DOHH2 (cell line): ENCODE results near the gene SYCN.

ENCODE experiments used
- H3F3A ChIP-seq: fragments of 200-600 bp; sonication (generic), shearing (Covaris generic); 2 replicates; pipeline ENCODE4 v1.6.0; 2016; ENCODE audit warnings: antibody characterized with exemption, mild to moderate bottlenecking; ENCODE audit not compliant: control insufficient read depth, insufficient read depth
- H3K27ac ChIP-seq: fragments of 200-600 bp; sonication (generic); 2 replicates; pipeline ENCODE4 v1.5.1; 2014; ENCODE audit warnings: low read depth, mild to moderate bottlenecking, low read length, moderate library complexity
- H3K27me3 ChIP-seq: fragments of 200-600 bp; sonication (generic); 2 replicates; pipeline ENCODE4 v1.6.1; 2014; ENCODE audit warnings: mild to moderate bottlenecking, low read length, mixed read lengths; ENCODE audit not compliant: control insufficient read depth
- H3K36me3 ChIP-seq: fragments of 200-600 bp; sonication (generic); 2 replicates; pipeline ENCODE4 v1.6.1; 2014; ENCODE audit warnings: mild to moderate bottlenecking, low read length, moderate library complexity, mixed read lengths; ENCODE audit not compliant: control insufficient read depth
- H3K4me1 ChIP-seq: fragments of 200-600 bp; sonication (generic); 2 replicates; pipeline ENCODE4 v1.6.1; 2014; ENCODE audit warnings: mild to moderate bottlenecking, low read length, mixed read lengths; ENCODE audit not compliant: control insufficient read depth
- H3K4me2 ChIP-seq: fragments of 200-600 bp; sonication (generic); 2 replicates; pipeline ENCODE4 v1.6.0; 2014; ENCODE audit warnings: mild to moderate bottlenecking, low read length, moderate library complexity
- H3K4me3 ChIP-seq: fragments of 200-600 bp; sonication (generic); 2 replicates; pipeline ENCODE4 v1.5.1; 2014; ENCODE audit warnings: mild to moderate bottlenecking, low read length, mixed read lengths
- H3K79me2 ChIP-seq: fragments of 200-600 bp; sonication (generic); 2 replicates; pipeline ENCODE4 v1.6.1; 2014; ENCODE audit warnings: mild to moderate bottlenecking, low read length, mixed read lengths; ENCODE audit not compliant: control insufficient read depth
- H3K9me2 ChIP-seq: fragments of 200-600 bp; sonication (generic); replicated peaks from 2 replicates; pipeline ENCODE4 v1.6.1; 2014; ENCODE audit warnings: mild to moderate bottlenecking, low read length, mixed read lengths; ENCODE audit not compliant: control insufficient read depth
- H3K9me3 ChIP-seq: fragments of 200-600 bp; sonication (generic); 2 replicates; pipeline ENCODE4 v1.6.1; 2014; ENCODE audit warnings: antibody characterized with exemption, low read length, mixed read lengths; ENCODE audit not compliant: control insufficient read depth, insufficient read depth
- H4K20me1 ChIP-seq: fragments of 200-600 bp; sonication (generic); 2 replicates; pipeline ENCODE4 v1.6.0; 2014; ENCODE audit warnings: low read depth, mild to moderate bottlenecking, antibody characterized with exemption, low read length, moderate library complexity; ENCODE audit not compliant: control insufficient read depth, insufficient read depth
- CTCF ChIP-seq: fragments of 200-600 bp; sonication (generic); IDR thresholded peaks from one replicate; pipeline ENCODE4 v1.5.1; 2014; ENCODE audit warnings: antibody characterized with exemption, mild to moderate bottlenecking, low read depth, low read length; ENCODE audit not compliant: poor library complexity, severe bottlenecking
- EZH2phosphoT487 ChIP-seq: fragments of 200-600 bp; sonication (generic); IDR thresholded peaks from 2 replicates; pipeline ENCODE4 v1.6.1; 2017; ENCODE audit warnings: borderline replicate concordance, mild to moderate bottlenecking, antibody characterized with exemption, low read length, moderate library complexity, mixed read lengths

Gene SYCN

GRCh38 chr19:39200803-39201115 is 3.3 kb downstream of the SYCN start:
- Histone ChIP-seq H3K27me3 (peaks cover 7% of the 10 kb centered on the region), H3K9me2 (no peaks in the 10 kb centered on the region), H3K4me2 (no peak overlapping the region), H3K27ac (no peak overlapping the region), H3K4me3 (no peak overlapping the region), H3K9me3 (no peaks in the 10 kb centered on the region), H3K36me3 (no peaks in the 10 kb centered on the region), H3F3A (no peaks in the 10 kb centered on the region), H3K4me1 (no peaks in the 10 kb centered on the region), H4K20me1 (no peaks in the 10 kb centered on the region), H3K79me2 (no peaks in the 10 kb centered on the region)
- no peak for TF ChIP-seq EZH2phosphoT487

- Histone ChIP-seq H4K20me1 (no peaks in the 10 kb centered on the region), H3F3A (no peaks in the 10 kb centered on the region), H3K27ac (no peak overlapping the region), H3K27me3 (peaks cover 7% of the 10 kb centered on the region), H3K4me2 (no peak overlapping the region), H3K79me2 (no peaks in the 10 kb centered on the region), H3K36me3 (no peaks in the 10 kb centered on the region), H3K9me2 (no peaks in the 10 kb centered on the region), H3K4me3 (no peak overlapping the region), H3K9me3 (no peaks in the 10 kb centered on the region), H3K4me1 (no peaks in the 10 kb centered on the region)
- TF ChIP-seq CTCF (no peak), EZH2phosphoT487 (no peak)
Measured at GRCh38 chr19:39200066-39200802, 3.8 kb downstream of the SYCN start.

DNA sequence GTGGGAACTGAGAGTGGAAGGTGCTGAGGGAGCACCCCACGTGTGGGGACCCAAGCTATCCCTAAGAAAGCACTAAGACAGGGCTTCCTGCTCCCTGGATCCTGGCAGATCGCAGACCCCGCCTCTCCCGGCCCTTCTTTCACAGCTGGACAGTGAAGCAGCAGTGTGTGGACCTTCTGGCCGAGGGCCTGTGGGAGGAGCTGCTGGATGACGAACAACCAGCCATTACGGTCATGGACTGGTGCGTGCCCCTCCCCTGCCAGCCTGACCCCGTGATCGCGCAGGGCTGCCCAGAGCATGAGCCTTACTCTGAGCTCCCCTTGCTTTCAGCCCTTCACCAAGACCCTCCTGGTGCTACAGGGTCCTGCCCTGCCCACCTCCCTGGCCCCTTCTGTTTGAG is 5.0 kb downstream of the SYCN start:
- TF ChIP-seq CTCF (no peak), EZH2phosphoT487 (no peak)
- peaks cover 7% of the 10 kb centered on the region for H3K27me3 ChIP-seq
- no peak overlapping the region for H3K4me3 ChIP-seq
- H3F3A ChIP-seq = no peaks in the 10 kb centered on the region
- no peaks in the 10 kb centered on the region for H3K79me2 ChIP-seq
- H4K20me1 ChIP-seq = no peaks in the 10 kb centered on the region
- H3K27ac ChIP-seq = no peak overlapping the region
- H3K4me2 ChIP-seq = no peak overlapping the region
- no peaks in the 10 kb centered on the region for H3K9me3 ChIP-seq
- H3K36me3 ChIP-seq = no peaks in the 10 kb centered on the region
- no peaks in the 10 kb centered on the region for H3K4me1 ChIP-seq
- H3K9me2 ChIP-seq = no peaks in the 10 kb centered on the region

DNA sequence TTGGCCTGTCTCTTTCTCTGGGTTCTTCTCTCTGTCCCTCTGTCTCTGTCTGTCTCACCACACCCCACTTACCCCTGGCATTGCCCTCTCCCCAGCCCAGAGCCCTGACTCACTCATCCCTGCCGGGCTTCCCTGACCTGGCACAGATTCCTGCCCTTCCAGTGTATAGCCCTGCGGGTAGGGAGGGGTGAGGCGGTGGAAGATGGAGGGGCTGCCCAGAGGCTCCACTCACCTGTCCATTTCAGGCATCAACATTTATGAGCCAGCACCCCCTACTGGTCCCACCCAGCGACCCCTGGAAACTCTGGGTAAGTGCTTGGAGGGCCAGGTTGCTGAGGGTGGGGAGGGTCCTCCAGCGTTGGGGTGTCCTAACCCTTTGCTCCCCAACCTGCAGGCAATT is 6.3 kb downstream of the SYCN start:
- no peaks in the 10 kb centered on the region for H3F3A ChIP-seq
- no peaks in the 10 kb centered on the region for H3K79me2 ChIP-seq
- H3K4me1 ChIP-seq = no peaks in the 10 kb centered on the region
- TF ChIP-seq CTCF (no peak), EZH2phosphoT487 (no peak)
- H3K9me3 ChIP-seq = no peaks in the 10 kb centered on the region
- H3K36me3 ChIP-seq = no peaks in the 10 kb centered on the region
- no peak overlapping the region for H3K27ac ChIP-seq
- no peaks in the 10 kb centered on the region for H3K9me2 ChIP-seq
- H3K4me3 ChIP-seq = no peak overlapping the region
- H3K4me2 ChIP-seq = no peak overlapping the region
- H3K27me3 ChIP-seq = peaks cover 7% of the 10 kb centered on the region
- no peaks in the 10 kb centered on the region for H4K20me1 ChIP-seq
